T-helper 2 cell treated with Interferon-gamma antibody and Interleukin-4, amounts not matched to agents 5 μg/mL and 100 μg/mL, for 36 hours (primary cell): ENCODE measurements around the gene PTPRG.

Experiments
- DNase-seq: peaks from one replicate; pipeline ENCODE4 v3.0.0; 2021; ENCODE audit warnings: low spot score
- H3K27ac Mint-ChIP-seq: one replicate; pipeline ENCODE4 v1.8.0; 2021; ENCODE audit warnings: mild to moderate bottlenecking, mixed read lengths
- H3K27me3 Mint-ChIP-seq: one replicate; pipeline ENCODE4 v1.8.0; 2021; ENCODE audit warnings: low read depth, mixed read lengths
- H3K36me3 Mint-ChIP-seq: one replicate; pipeline ENCODE4 v1.8.0; 2021; ENCODE audit warnings: low read depth, mixed read lengths
- H3K4me1 Mint-ChIP-seq: one replicate; pipeline ENCODE4 v1.8.0; 2021; ENCODE audit warnings: low read depth, mixed read lengths
- H3K4me3 Mint-ChIP-seq: one replicate; pipeline ENCODE4 v1.8.0; 2022; ENCODE audit warnings: mild to moderate bottlenecking, moderate library complexity, mixed read lengths
- H3K9me3 Mint-ChIP-seq: one replicate; pipeline ENCODE4 v1.8.0; 2021; ENCODE audit warnings: mixed read lengths

Gene PTPRG

DNA sequence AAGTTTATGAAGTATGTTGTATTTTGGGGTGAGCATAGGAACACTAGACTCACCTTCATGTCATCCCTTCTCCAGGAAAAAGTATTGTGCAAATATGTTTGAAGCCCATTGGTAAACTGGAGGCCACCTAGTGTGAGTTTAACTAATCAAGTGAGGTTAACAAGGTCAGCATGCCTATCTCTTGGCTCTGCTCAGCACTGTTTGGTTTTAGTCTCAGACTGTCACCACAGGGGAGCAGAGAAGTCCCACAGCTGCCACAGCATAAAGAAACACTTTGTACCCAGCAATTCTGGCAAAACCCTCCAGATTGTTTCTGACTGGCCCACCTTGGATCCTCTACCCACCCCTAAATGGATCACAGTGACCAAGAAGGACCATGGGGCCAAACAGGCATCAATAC lies 659.2 kb downstream of the PTPRG start:
- no peak for DNase-seq
- Mint-ChIP-seq H3K4me1 (no peaks in the 10 kb centered on the region), H3K27me3 (no peaks in the 10 kb centered on the region), H3K27ac (no peak overlapping the region), H3K9me3 (no peaks in the 10 kb centered on the region), H3K36me3 (no peaks in the 10 kb centered on the region), H3K4me3 (no peak overlapping the region)

DNA sequence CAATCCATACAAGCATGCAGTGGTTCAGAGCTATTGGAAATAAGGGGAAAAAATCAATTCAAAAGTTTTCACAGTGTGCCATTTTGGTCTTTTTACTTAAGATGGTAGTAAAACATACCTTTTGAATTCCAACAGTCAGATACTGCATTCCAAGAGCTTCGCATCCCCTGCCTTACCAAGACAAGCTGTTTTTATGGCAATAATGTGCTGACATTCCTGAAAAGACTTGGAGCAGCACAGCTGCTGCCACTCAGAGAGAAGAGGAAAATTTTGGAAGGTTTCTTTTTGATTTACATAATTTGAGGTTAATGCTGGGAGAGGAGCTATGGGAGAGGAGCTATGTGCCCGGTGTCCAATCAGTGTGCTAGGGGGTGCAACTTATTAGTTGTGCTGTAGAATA lies 663.7 kb downstream of the PTPRG start:
- no peaks in the 10 kb centered on the region for H3K9me3 Mint-ChIP-seq
- H3K36me3 Mint-ChIP-seq = no peaks in the 10 kb centered on the region
- no peak overlapping the region for H3K27ac Mint-ChIP-seq
- H3K4me3 Mint-ChIP-seq = no peak overlapping the region
- no peak for DNase-seq
- no peaks in the 10 kb centered on the region for H3K27me3 Mint-ChIP-seq
- H3K4me1 Mint-ChIP-seq = no peaks in the 10 kb centered on the region

DNA sequence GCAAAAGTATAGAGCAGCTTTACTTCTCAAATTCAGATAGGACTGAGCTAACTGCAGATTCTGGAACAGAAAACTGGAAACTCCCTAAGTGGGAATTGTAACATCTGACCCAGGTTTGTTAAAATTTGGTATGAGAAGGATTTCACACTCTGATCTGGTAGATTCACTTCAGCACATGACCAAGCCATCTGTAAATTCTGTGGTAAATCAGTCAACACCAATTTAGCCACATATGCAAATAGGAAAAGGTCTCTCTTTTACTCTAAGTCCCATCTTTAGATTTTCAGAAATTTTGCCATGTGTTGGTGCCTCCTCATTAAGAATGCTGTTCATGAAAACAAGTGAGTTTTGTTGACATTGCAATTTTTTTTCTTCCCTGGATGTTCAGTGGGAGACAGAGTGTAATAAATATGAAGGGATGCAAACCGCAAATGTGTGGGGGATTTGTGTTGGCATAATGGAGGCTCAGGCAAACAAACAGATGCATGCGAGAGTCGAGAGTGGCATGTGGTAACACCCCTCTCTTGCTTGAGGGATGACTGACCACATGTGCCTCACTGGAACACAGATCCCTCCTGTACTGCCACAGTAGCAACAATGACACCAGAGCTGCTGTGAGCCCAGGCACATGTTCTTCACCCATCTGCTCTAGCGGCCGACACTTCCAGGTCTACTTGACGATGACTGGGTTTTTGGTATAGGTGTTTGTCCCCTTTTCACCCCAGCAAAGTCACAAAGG lies 665.4 kb downstream of the PTPRG start:
- Mint-ChIP-seq H3K27ac (no peak overlapping the region), H3K9me3 (no peaks in the 10 kb centered on the region), H3K27me3 (no peaks in the 10 kb centered on the region), H3K4me1 (no peaks in the 10 kb centered on the region), H3K4me3 (no peak overlapping the region), H3K36me3 (no peaks in the 10 kb centered on the region)
- no peak for DNase-seq

DNA sequence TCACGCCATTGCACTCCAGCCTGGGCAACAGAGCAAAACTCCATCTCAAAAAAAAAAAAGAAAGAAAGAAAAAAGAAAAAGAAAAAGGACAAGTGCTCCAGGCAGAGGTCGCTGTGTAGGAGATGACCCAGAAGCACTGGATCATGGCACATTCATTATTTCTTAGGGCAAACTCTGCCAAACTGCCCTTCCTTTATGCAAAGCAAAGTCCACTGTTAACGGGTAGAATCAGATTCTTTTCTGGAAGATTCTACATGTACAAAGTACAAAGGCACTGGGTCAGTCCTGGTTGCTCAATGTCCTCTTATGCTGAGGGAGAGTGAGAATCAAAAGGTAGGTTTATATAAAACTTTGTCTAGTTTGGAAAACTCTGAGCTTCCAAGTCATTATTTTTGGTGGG lies 667.1 kb downstream of the PTPRG start:
- Mint-ChIP-seq H3K27ac (no peak overlapping the region), H3K27me3 (no peaks in the 10 kb centered on the region), H3K4me1 (no peaks in the 10 kb centered on the region), H3K9me3 (no peaks in the 10 kb centered on the region), H3K4me3 (no peak overlapping the region), H3K36me3 (no peaks in the 10 kb centered on the region)
- DNase-seq = no peak

DNA sequence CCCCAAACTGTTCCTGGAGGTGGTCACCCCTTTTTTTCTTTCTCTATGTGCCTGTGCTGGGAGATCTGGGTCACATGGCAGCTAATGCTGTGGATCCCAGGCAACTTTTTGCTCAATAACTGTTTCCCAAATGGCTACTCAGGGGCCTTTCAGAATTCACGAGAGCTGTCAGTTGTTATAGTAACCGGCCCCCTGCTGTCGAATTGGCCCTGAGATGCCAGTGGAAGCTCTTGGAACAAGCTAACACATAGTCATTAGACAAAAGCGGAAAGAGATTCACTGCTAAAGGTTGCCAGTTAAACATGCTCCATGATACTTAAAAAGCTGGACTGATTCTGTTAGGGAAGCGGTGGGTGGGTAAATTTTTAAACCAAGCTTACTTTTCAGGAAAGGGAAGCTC lies 667.8 kb downstream of the PTPRG start:
- H3K9me3 Mint-ChIP-seq = no peaks in the 10 kb centered on the region

DNA sequence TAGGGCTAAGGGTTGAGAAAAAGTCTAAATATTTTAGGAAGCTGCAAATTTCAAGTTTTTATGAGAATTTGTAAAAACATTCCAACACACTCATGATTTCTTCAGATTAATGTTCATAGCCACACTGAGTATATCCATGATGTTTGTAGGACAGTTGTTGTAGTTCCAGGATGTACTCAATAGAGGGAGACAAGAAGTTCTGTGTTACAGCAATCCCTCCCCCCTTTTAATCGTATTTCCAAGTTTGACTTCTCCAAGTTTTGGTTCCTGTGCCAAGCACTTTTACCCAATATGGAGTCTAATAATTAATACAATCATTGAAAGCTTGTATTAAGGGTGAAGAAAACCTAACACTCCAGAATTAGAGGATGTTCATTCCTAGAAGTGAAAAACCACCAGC lies 668.5 kb downstream of the PTPRG start:
- Mint-ChIP-seq H3K4me1 (no peaks in the 10 kb centered on the region), H3K27me3 (peaks cover 2% of the 10 kb centered on the region), H3K9me3 (no peaks in the 10 kb centered on the region), H3K36me3 (no peaks in the 10 kb centered on the region), H3K4me3 (no peak overlapping the region), H3K27ac (no peak overlapping the region)
- DNase-seq = no peak

More for the DNA sequence above, 667.8 kb downstream of the PTPRG start:
- H3K36me3 Mint-ChIP-seq = no peaks in the 10 kb centered on the region
- no peak overlapping the region for H3K27ac Mint-ChIP-seq
- H3K4me1 Mint-ChIP-seq = no peaks in the 10 kb centered on the region
- no peak overlapping the region for H3K4me3 Mint-ChIP-seq
- no peak for DNase-seq
- H3K27me3 Mint-ChIP-seq = no peaks in the 10 kb centered on the region

DNA sequence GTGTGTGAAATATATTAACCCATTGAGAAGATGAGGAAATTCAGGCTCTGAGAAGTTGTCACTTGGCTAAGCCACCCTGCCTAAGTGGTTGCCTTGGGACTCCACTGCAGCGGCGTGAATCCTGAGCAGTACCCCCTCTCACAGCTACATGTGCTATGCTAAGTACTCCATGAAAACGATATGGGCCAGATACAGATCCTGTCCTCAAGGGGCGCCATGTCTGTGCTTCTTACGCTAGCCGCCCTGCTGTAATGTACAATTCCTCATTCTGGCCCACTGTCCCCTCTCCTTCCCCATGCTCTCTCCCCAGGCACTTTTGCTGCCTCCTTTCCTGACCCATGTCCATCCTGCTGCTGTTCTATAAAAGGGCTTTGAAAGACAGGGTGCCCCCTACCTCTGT lies 671.7 kb downstream of the PTPRG start:
- Mint-ChIP-seq H3K27ac (no peak overlapping the region), H3K4me3 (no peak overlapping the region), H3K4me1 (no peaks in the 10 kb centered on the region), H3K36me3 (no peaks in the 10 kb centered on the region), H3K9me3 (no peaks in the 10 kb centered on the region), H3K27me3 (peaks cover 2% of the 10 kb centered on the region)
- DNase-seq = no peak

DNA sequence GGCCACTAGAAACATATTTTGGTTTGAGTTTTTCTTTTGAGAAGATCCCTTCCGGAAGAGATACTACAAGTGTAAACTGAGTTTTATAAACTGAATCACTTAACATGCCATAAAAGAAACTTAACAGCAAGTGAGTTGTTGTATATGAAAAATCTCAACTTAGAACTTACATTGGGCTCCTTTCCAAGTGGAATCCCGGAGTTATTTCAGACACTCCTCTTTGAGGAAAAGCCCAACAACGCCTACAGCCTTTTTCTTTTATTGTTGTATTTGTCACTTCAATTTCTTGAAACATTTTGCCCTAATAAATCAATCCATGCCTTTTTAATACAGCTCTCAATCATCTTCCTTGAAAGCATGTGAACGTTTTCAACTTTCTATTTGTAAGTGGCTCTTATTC lies 674.6 kb downstream of the PTPRG start:
- H3K4me1 Mint-ChIP-seq = no peaks in the 10 kb centered on the region
- DNase-seq = no peak
- H3K4me3 Mint-ChIP-seq = no peak overlapping the region
- no peak overlapping the region for H3K27ac Mint-ChIP-seq
- no peaks in the 10 kb centered on the region for H3K9me3 Mint-ChIP-seq
- H3K27me3 Mint-ChIP-seq = peaks cover 2% of the 10 kb centered on the region
- no peaks in the 10 kb centered on the region for H3K36me3 Mint-ChIP-seq

DNA sequence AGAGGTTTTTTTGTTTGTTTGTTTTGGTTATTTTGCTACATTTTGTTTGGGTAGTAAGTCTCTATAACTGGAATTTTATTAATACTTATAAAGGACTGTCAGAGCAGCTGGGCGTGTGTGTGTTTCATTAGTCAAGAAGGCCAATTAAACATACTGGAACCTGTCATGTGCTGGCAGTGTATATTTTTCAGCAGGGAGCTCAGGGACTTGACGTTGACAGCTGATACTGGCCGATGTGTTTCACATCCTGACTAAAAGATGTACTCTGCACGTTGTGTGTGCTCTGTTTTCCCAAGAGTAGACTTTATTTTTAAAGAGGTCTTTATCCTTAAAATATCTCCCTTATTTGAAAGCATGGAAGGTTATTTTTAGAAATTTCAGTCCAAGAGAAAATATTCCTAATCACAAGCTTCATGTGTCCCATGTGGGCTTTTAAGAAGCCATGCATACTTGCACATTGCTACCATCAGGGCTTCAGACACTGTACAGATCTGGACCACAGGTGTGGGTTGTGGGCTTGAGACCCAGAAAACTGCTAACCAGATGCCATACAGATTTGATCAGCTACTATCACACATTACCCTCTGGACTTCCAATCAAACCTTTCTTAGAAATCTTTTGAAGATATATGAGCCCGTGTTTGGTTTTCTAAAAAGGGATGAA lies 676.0 kb downstream of the PTPRG start:
- H3K27me3 Mint-ChIP-seq = peaks cover 2% of the 10 kb centered on the region
- no peak overlapping the region for H3K4me3 Mint-ChIP-seq
- no peak overlapping the region for H3K27ac Mint-ChIP-seq
- H3K9me3 Mint-ChIP-seq = no peaks in the 10 kb centered on the region
- no peaks in the 10 kb centered on the region for H3K36me3 Mint-ChIP-seq
- no peaks in the 10 kb centered on the region for H3K4me1 Mint-ChIP-seq
- no peak for DNase-seq

DNA sequence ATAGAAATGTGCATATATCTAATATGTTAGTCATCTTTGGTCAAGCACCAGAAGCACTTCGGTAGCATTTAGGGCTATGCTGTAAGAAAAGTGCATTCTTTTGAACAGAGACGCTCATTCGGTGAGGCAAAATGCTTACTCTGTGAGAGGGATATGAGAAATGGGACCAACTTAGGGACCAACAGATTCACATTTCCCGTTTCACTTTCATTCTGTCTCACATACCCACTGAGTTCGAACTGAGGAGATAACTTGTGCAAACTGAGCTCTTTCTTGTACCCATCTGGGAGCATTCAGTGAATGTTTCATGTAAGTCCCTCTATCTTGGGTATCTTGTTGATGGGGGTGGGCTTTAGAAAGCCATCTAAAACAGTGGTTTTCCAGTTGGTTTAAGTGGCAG lies 676.6 kb downstream of the PTPRG start:
- Mint-ChIP-seq H3K27ac (no peak overlapping the region), H3K27me3 (peaks cover 2% of the 10 kb centered on the region), H3K9me3 (no peaks in the 10 kb centered on the region), H3K4me1 (no peaks in the 10 kb centered on the region), H3K36me3 (no peaks in the 10 kb centered on the region), H3K4me3 (no peak overlapping the region)
- no peak for DNase-seq

GRCh38 chr3:62238431-62238830 lies 677.1 kb downstream of the PTPRG start:
- Mint-ChIP-seq H3K36me3 (no peaks in the 10 kb centered on the region), H3K4me1 (no peaks in the 10 kb centered on the region), H3K27me3 (peaks cover 2% of the 10 kb centered on the region), H3K4me3 (no peak overlapping the region), H3K9me3 (no peaks in the 10 kb centered on the region), H3K27ac (no peak overlapping the region)
- no peak for DNase-seq

GRCh38 chr3:62241279-62241678 lies 679.9 kb downstream of the PTPRG start:
- H3K27ac Mint-ChIP-seq = no peak overlapping the region

GRCh38 chr3:62242831-62243509 lies 681.6 kb downstream of the PTPRG start:
- no peak overlapping the region for H3K27ac Mint-ChIP-seq
- H3K4me3 Mint-ChIP-seq = no peak overlapping the region
- H3K9me3 Mint-ChIP-seq = no peaks in the 10 kb centered on the region
- peaks cover 3% of the 10 kb centered on the region for H3K27me3 Mint-ChIP-seq
- H3K36me3 Mint-ChIP-seq = no peaks in the 10 kb centered on the region
- no peak for DNase-seq
- no peaks in the 10 kb centered on the region for H3K4me1 Mint-ChIP-seq

More at GRCh38 chr3:62241279-62241678, 679.9 kb downstream of the PTPRG start:
- no peaks in the 10 kb centered on the region for H3K36me3 Mint-ChIP-seq
- H3K27me3 Mint-ChIP-seq = no peaks in the 10 kb centered on the region
- H3K4me3 Mint-ChIP-seq = no peak overlapping the region
- no peaks in the 10 kb centered on the region for H3K9me3 Mint-ChIP-seq
- no peak for DNase-seq
- no peaks in the 10 kb centered on the region for H3K4me1 Mint-ChIP-seq

- peaks cover 3% of the 10 kb centered on the region for H3K27me3 Mint-ChIP-seq
- H3K4me1 Mint-ChIP-seq = no peaks in the 10 kb centered on the region
- no peak overlapping the region for H3K4me3 Mint-ChIP-seq
- H3K27ac Mint-ChIP-seq = no peak overlapping the region
- DNase-seq = no peak
- no peaks in the 10 kb centered on the region for H3K36me3 Mint-ChIP-seq
- H3K9me3 Mint-ChIP-seq = no peaks in the 10 kb centered on the region
Measured at GRCh38 chr3:62246094-62246493, 684.7 kb downstream of the PTPRG start.
